ENCODE data around the gene PRSS36.
"Not testable (repeated sequence)": the region's sequence is repeated elsewhere in the genome, so short reads cannot be mapped to it uniquely, and the experiment has no call there.

Gene PRSS36

DNA sequence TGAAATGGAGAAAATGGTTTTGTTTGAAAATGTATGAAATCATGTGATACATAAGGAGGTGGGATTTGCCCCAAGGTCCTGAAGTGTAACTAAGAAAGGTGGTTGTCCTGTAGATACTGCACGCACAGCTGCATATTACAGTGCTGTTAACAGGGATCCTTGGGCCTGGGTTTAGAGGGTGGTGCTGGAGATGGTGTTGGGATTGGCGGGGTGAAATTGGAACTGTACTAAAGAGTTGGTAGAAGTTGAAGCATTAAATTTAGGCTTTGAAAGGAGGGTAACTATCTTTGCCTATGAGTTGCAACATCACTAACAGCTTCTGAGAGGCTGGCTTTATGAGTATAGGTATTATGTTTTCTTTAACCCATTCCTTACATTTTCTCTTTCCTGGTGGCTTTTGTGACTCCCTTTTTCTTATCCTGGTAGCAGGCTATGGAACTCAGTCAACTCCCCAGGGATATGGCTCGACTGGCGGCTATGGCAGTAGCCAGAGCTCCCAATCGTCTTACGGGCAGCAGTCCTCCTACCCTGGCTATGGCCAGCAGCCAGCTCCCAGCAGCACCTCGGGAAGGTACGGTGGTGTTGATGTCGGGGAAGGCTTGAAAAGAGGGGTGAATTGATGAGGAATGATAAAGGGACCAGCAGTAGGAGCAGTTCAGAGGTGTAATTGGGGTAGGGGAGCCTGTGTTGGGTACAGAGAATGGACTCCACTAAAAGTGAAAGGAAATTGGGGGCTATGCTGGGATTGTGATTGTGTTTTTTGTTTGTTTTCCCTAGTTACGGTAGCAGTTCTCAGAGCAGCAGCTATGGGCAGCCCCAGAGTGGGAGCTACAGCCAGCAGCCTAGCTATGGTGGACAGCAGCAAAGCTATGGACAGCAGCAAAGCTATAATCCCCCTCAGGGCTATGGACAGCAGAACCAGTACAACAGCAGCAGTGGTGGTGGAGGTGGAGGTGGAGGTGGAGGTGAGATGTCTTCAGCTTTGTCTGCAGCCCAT, 33.9 kb upstream of the PRSS36 start:
- DNase-seq: peak in 1 of 2 experiments; percentile 4

GRCh38 chr16:31182391-31182790, 32.5 kb upstream of the PRSS36 start:
- no peak for DNase-seq

DNA sequence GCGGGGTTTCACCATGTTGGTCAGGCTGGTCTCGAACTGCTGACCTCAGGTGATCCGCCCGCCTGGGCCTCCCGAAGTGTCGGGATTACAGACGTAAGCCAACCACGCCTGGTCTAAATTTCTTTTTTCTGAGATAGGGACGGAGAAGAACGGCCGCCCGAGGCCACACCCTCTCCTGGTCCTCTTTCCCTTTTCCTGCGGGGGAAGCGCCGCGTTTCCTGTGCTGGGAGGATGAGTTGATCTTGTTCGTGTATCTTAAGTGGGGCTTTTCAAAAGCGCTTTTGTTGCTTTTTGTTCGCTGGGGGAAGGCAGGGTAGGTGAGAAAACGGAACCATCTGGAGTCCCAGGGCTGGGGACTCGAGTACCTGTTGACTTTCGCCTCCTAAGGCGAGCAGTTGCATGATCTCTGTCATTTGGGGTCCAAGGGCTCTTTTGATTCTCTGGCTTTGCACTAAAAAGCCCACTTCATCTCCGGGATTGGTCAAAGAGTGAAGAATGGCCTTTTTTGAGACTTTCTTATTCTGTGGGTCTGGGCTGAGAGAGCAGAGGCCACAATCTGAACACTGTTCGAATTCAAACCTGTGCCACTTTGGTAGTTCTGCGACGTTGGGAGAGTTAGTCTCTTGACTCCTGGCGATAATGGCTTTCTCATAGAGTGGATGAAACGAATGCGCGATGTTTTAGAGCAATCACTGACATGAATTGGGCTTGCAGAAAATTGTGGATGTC, 31.4 kb upstream of the PRSS36 start:
- peak in 1 of 2 experiments; percentile 6 for DNase-seq

- DNase-seq: peak; percentile 75 to 80
Observed at GRCh38 chr16:31179747-31180459, 30.0 kb upstream of the PRSS36 start, which contains the start of gene FUS. Gene FUS, plus strand, starts transcription at chr16:31180139. Its CDS starts 76 bp downstream, at chr16:31180215.

DNA sequence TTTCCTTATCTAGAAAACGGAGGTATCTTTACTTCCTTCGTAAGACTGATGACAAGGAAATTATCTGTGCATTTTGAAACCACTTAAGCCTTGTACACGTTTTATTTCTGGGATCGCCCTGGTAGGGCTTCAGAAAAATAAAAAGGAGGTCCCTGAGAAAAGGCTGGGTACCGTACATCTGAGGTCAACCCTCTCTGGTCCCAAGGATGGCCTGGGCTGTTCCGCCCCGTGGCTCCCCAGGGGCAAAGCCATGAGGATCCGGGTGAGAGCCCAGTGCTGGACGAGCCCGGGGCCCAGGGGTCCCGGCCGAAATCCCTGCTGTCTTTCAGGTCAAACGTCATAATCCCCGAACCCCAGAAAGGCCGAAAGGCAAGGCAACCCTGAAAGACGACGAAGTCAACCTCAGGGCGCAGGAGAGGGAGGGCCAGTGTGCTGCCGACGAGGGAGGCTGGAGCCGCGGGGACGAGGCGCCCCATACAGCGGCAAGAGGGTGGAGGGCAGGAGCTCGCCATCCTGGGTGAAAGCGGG, 29.4 kb upstream of the PRSS36 start:
- DNase-seq: no peak

- no peak for DNase-seq
Observed at GRCh38 chr16:31177136-31177535, 27.3 kb upstream of the PRSS36 start.

DNA sequence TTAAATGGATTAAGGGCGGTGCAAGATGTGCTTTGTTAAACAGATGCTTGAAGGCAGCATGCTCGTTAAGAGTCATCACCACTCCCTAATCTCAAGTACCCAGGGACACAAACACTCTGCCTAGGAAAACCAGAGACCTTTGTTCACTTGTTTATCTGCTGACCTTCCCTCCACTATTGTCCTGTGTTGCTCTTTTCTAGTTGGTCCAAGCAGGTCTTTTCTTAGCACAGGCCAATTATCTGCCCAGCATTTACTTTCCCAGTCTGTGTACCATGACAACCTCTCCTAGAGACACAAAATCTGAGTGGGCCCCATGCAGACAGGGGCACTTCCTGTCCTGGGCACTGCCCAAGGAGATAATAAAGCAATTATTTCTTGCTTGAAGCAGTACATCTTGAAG, 20.2 kb upstream of the PRSS36 start:
- peak in 1 of 2 experiments; percentile 11 for DNase-seq

- no peak for DNase-seq
Observed at GRCh38 chr16:31168848-31169247, 19.0 kb upstream of the PRSS36 start.

DNA sequence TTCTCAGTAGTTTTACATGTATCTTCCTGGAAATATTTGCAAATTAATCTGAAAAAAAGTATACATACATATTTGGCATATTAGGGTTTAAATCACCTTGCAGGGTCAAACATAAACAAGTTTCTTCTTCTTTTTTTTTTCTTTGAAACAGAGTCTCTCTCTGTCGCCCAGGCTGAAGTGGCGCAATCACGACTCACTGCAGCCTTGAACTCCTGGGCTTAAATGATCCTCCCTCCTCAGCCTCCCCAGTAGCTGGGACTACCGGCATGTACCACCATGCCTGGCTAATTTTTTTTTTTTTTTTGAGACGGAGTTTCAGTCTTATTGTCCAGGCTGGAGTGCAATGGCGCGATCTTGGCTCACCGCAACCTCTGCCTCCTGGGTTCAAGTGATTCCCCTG, 17.4 kb upstream of the PRSS36 start:
- no peak for DNase-seq

DNA sequence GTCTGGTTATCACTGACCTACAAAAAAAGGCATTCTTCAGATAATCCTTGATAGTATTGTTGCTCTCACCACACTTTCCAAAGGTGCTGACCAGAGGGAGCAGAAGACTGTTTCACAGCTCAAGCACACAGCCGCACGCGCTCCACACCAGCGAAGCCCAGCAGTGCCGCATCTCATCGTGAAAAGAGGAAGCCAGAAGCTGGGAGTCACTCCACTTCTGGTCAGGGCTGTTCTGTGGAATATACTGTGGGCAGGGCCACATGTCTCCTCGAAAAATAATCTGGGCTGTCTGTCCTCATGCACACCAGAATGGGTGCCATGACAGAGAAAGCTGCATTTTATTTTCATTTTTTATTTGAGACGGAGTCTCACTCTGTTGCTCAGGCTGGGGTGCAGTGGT, 7.3 kb upstream of the PRSS36 start:
- no peak for DNase-seq

DNA sequence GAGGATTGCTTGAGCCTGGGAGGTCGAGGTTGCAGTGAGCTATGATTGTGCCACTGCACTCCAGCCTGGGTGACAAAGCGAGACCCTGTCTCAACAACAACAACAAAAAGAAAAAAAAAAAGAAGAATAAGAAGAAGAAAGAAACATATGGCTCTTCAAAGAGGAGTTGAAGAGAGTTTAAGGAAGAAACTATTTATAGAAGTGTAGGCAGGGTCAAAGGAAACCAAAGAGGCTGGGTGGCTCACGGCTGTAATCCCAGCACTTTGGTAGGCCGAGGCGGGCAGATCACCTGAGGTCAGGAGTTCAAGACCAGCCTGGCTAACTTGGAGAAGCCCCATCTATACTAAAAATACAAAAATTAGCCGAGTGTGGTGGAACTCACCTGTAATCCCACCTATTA, 1.1 kb upstream of the PRSS36 start:
- DNase-seq: not testable (repeated sequence)

DNA sequence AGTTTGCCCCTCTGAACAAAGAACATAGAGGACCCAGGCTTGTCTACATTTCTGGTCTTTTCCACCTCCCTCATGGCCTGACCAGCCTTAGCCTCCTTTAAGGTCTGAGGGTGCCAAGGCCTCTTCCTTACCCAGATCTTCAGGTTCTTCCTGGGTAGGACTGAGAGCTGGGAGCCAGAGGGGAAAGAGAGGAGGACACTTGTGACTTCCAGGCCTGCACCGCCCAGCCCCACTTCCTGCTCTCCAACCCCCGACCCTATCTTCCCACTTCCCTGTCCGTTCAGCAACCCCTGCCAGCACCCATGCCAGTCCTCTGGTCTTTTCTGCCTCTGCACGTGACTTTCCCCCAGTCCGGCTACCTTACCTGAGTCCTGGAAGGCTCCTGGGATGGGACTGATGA, 534 bp downstream of the PRSS36 start:
- no peak for DNase-seq

DNA sequence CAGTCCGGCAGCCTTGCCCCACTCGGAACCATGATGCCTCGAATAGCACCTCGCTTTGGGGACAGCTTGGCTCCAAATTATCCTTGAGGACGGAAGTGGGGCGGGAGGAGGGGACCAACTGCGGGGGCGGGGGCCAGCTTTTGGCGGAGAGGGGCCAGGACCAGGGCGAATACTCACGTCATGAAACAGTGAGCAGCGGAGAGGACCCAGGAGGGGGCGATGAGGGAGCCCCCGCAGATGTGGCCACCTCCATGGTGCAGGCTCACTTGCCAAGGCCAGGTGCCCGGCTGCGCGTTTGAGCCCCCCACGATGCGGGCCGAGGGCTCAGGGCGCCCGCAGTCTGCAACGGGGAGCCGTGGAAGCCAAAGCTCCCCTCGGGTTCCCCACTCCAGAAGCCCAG, 970 bp downstream of the PRSS36 start:
- DNase-seq: no peak

DNA sequence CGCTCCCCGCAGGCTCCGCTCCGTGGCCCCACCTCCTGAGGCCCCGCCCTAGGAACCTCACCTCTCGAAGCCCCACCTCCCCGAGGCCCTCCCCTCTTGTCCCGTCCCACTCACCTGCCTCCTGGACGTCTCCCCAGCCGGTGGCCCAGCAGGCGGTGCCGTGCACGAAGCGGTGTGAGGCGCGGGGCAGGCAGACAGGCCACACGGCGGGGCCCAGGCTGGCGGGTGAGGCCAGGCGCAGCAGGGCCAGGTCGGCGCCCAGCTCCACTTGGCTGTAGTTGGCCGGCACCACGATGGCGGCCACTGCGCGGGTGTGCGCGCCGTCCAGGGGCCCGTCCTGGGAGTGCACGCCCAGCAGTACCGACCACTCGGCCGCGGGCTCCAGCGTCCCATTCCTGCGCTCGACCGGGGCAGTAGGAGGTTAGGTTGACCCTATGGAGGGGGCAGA, 1.6 kb downstream of the PRSS36 start:
- DNase-seq: no peak

DNA sequence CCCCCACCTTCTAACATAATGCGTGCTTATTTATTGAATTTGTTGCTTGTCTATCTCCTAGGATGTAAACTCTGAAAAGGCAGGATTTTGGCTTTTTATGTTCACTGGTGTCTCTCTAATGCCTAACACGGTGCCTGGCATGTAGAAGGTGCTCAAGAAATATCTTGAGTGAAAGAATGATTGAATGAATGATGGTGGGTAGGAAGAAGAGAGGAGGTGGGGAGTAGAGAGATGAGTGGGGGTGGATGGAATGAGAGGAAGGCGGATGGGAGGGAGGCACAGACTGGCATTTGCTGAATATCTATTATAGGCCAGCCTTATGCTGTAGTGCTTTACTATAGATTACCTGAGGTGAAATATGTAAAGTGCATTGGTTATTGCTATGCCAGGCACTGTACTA, 2.3 kb downstream of the PRSS36 start:
- no peak for DNase-seq

DNA sequence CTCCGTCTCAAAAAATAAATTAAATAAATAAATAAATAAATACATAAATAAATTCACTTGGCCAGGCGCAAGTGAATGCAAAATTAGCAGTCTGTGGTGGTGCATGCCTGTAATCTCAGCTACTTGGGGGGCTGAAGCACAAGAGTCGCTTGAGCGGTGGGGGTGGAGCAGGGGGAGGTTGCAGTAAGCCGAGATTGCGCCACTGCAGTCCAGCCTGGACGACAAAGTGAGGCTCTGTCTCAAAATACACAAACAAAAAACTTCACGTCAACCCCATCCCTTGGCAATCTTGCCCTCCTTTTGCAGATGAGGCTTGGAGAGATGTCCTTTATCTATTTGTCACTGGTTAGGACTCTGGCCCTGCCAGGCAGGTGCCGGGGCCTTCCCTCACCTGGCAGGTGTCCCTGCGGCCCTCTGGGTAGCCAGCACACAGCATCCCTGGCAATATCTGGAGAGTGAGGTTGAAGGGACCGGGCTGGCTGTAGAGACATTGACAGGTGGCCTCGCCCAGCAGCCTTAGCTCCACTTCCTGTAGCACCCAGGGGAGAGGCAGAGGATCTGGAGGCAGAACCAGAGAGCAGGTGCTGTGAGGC, 4.4 kb downstream of the PRSS36 start:
- DNase-seq: no peak

DNA sequence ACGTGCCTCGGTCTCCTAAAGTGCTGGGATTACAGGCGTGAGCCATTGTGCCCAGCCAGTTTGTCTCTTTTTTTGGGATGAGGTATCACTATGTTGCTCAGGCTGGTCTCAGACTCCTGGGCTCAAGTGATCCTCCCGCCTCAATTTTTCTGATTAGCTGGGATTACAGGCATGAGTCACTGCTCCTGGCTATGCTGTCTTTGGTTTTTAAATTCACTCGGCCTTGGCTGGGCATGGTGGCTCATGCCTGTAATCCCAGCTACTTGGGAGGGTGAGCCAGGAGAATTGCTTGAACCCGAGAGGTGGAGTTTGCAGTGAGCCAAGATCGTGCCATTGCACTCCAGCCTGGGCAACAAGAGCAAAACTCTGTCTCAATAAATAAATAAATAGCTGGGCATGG, 5.4 kb downstream of the PRSS36 start:
- DNase-seq: not testable (repeated sequence)

GRCh38 chr16:31143694-31144148, 6.1 kb downstream of the PRSS36 start:
- DNase-seq: no peak

DNA sequence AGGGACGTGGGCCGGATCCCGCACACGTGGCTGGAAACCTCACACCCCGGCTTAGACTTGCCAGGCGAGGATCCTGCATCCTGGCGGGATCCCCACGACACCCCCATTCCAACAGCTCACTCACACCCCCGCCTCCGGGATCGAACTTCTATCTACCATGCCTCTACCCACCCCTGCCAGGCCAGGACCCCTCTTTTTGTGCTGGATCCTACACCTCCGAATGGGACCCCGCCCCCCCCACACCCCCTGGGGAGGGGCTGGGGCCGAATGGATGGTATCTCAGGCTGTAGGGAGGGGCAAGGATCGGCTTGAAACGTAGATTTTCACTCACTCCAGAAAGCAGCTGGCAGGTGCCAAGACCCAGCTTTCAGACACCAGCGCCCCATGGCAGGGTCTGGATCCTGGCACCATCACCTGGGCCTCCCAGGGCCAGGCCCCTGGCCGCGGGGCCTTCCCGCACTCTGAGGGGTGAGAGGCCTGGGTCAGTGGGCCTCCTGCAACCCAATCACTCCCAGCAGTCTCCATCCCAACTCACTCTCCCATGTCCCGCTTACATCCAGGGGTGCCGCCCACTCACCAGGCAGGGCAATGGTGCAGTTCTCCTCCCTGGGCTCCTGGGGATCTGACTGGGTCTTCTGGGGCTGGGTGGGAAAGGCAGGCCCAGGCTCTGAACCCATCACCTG, 6.7 kb downstream of the PRSS36 start:
- no peak for DNase-seq

DNA sequence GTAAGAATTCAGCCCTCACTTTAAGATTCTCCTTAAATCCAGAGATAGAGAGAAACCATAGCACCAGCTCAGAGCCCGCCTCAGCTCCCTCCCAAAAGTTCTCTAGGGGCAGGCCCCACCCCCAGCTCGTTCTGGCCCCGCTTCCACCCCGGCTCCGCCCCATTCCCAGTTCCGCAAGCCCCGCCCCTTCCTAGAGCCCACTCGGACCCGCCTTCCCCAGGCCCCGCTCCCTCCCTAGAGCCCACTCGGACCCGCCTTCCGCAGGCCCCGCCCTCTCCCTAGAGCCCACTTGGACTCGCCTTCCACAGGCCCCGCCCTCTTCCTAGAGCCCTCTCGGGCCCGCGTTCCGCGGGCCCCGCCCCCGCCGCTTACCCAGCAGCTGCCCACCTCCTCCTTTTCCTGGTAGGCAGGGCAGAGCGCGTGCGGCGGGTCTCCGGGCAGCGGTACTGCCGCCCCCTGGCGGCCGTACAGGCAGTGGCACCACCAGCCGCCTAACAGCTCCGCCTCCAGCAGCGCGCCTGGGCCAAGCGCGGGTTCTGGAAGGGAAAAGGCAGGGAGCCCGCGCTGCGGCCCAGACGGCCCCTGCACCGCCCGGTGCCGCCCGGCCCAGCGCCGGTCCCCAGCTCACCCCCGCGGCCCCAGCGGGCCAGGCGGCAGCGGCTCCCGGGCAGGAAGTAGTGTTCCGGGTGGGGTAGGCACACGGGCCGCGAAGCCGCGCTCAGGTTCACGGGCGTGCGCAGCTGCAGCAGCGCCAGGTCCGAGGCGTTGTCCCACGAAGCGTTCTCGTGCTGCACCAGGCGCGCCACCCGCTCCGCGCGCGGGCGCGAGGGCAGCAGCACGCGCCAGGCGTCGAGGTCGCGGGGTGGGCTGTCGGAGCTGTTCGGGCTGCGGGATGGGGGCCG, 7.5 kb downstream of the PRSS36 start:
- DNase-seq: peak; percentile 93 to 96

Data from NCI-H2081 (cell line).